HepG2 (cell line): ENCODE data around the gene PLBD2. TPM values are rescaled to one million over a fixed set of nuclear protein-coding genes. Genes with fewer than 3 reads are reported as not detected.

ENCODE experiments used
- AKAP8 ChIP-seq: sonication (generic); formaldehyde crosslinking; IDR thresholded peaks from 2 replicates; pipeline ENCODE4 v1.5.1; 2020; ENCODE audit warnings: mild to moderate bottlenecking, missing genetic modification reagents
- CEBPZ ChIP-seq: IDR thresholded peaks from 2 replicates; pipeline ENCODE4 v1.6.1; 2012; ENCODE audit warnings: low read length, improper control_type of control experiment
- CERS6 ChIP-seq: sonication (generic); formaldehyde crosslinking; IDR thresholded peaks from 2 replicates; pipeline ENCODE4 v1.5.0; 2020; ENCODE audit warnings: missing genetic modification reagents
- GMEB1 ChIP-seq: sonication (generic); formaldehyde crosslinking; IDR thresholded peaks from 2 replicates; pipeline ENCODE4 v1.5.1; 2020; ENCODE audit warnings: missing genetic modification reagents, mild to moderate bottlenecking, borderline replicate concordance
- HDAC6 ChIP-seq: fragments of 200-600 bp; sonication (generic); IDR thresholded peaks from 2 replicates; pipeline ENCODE4 v1.7.0; 2017; ENCODE audit warnings: mild to moderate bottlenecking, antibody characterized with exemption, low read length, low read depth
- KLF13 ChIP-seq: sonication (generic); formaldehyde crosslinking; IDR thresholded peaks from 2 replicates; pipeline ENCODE4 v1.4.0; 2020; ENCODE audit warnings: mild to moderate bottlenecking, missing genetic modification reagents
- NBN ChIP-seq: fragments of 450-650 bp; conservative IDR thresholded peaks from 2 replicates; pipeline ENCODE4 v1.6.1; 2017
- NFATC3 ChIP-seq: sonication (generic); formaldehyde crosslinking; IDR thresholded peaks from 2 replicates; pipeline ENCODE4 v1.5.1; 2020; ENCODE audit warnings: mild to moderate bottlenecking, missing genetic modification reagents
- PRDM15 ChIP-seq: sonication (generic); formaldehyde crosslinking; IDR thresholded peaks from 2 replicates; pipeline ENCODE4 v1.4.0; 2020; ENCODE audit warnings: missing genetic modification reagents
- RXRB ChIP-seq: IDR thresholded peaks from 2 replicates; pipeline ENCODE4 v1.6.1; 2016; ENCODE audit warnings: borderline replicate concordance, missing genetic modification reagents, missing compliant biosample characterization
- SIN3B ChIP-seq: fragments of 150-350 bp; IDR thresholded peaks from 2 replicates; pipeline ENCODE4 v1.6.1; 2014; ENCODE audit warnings: low read length
- TAF1 ChIP-seq: sonication (generic); formaldehyde crosslinking; IDR thresholded peaks from 2 replicates; pipeline ENCODE4 v1.4.0; 2020; ENCODE audit warnings: missing genetic modification reagents
- TMF1 ChIP-seq: sonication (generic); formaldehyde crosslinking; IDR thresholded peaks from 2 replicates; pipeline ENCODE4 v1.8.1; 2022; ENCODE audit warnings: low read depth, missing genetic modification reagents
- ZBTB34 ChIP-seq: sonication (generic); formaldehyde crosslinking; IDR thresholded peaks from 2 replicates; pipeline ENCODE4 v1.8.0; 2022; ENCODE audit warnings: mild to moderate bottlenecking, missing genetic modification reagents
- ZBTB7B ChIP-seq: sonication (generic); formaldehyde crosslinking; IDR thresholded peaks from 2 replicates; pipeline ENCODE4 v1.4.0; 2020; ENCODE audit warnings: missing genetic modification reagents
- ZNF180 ChIP-seq: sonication (generic); formaldehyde crosslinking; IDR thresholded peaks from 2 replicates; pipeline ENCODE4 v1.4.0; 2020; ENCODE audit warnings: low read depth, missing genetic modification reagents, borderline replicate concordance
- ZNF784 ChIP-seq: sonication (generic); formaldehyde crosslinking; IDR thresholded peaks from 2 replicates; pipeline ENCODE4 v1.5.1; 2020; ENCODE audit warnings: missing genetic modification reagents, mild to moderate bottlenecking, borderline replicate concordance
- polyA plus RNA-seq, 8 experiments: library from polyadenylated mRNA; depleted of rRNA in 3 of 8; stranded (reverse) in 7 of 8; unstranded in 1 of 8; fragments of >200 nt; fragmentation: Illumina TruSeq in 4 of 8; extraction: Trizol in 4 of 8; gene quantifications; 2 replicates each; pipeline versions ENCODE4 v1.2.1 to v1.2.3, GENCODE V29; 2011 to 2016; ENCODE audit warnings: low read depth in 4 of 8, missing spikeins in 1 of 8, mixed read lengths in 1 of 8; ENCODE audit not compliant: insufficient read depth in 1 of 8
- total RNA-seq, 5 experiments: library from RNA; depleted of rRNA; stranded (reverse); fragments of >200 nt; fragmentation: Illumina TruSeq; extraction: Trizol; gene quantifications; 2 replicates each; pipeline ENCODE4 v1.2.3, GENCODE V29; 2016; ENCODE audit warnings: low read depth in 1 of 5

PLBD2 gene
- total and polyA plus RNA-seq, 2 of the 13 experiments (the other 11 are each of a cell fraction or from before 2014, with no cell fraction given), result 6.7 to 8.5 TPM

GRCh38 chr12:113358381-113359132 is at the start of gene PLBD2 (continued):
- TF ChIP-seq PRDM15 (CRISPR knock-in tag) (no peak), AKAP8 (CRISPR knock-in tag) (no peak), TMF1 (CRISPR knock-in tag) (0 out of 2 replicates have a peak, but pooled peaks have one; percentile 41), TAF1 (CRISPR knock-in tag) (peak; percentile 64), ZNF784 (CRISPR knock-in tag) (no peak), RXRB (CRISPR knock-in tag) (peak; percentile 9; the same call in 1 of the 2 replicates), CERS6 (no peak), NFATC3 (CRISPR knock-in tag) (no peak), KLF13 (CRISPR knock-in tag) (no peak), ZNF180 (CRISPR knock-in tag) (no peak), ZBTB7B (CRISPR knock-in tag) (peak; percentile 15; the same call in 1 of the 2 replicates), HDAC6 (no peak), NBN (no peak), ZBTB34 (CRISPR knock-in tag) (no peak), CEBPZ (no peak), SIN3B (no peak), GMEB1 (CRISPR knock-in tag) (no peak)
